ENCODE results near the gene LY6G6D.

The LY6G6D gene

GRCh38 chr6:31715022-31715958 is at the start of gene LY6G6D:
Gene LY6G6D, plus strand, starts transcription at chr6:31715348. Its CDS starts 8 bp downstream, at chr6:31715356.
- H3K4me3 ChIP-seq (ENCODE audit: low read length) = no peak within 1 kb of the TSS
- TF ChIP-seq CTCF (IDR thresholded peaks at IDR 0.05; ENCODE audit: insufficient read depth, low read depth, low read length, missing control alignments) = no peak
- DNase-seq (ENCODE audit: low read depth) = no peak

GRCh38 chr6:31665501-31666336 is 49.4 kb upstream of the LY6G6D start, which contains the start of gene CSNK2B:
Gene CSNK2B, plus strand, starts transcription at chr6:31666080. Its CDS starts 752 bp downstream, at chr6:31666832.
- peak; percentile 7 for TF ChIP-seq CTCF (IDR thresholded peaks at IDR 0.05; ENCODE audit: insufficient read depth, low read depth, low read length, missing control alignments)
- H3K4me3 ChIP-seq (ENCODE audit: low read length) = peak within 1 kb of the TSS; percentile 66
- DNase-seq (ENCODE audit: low read depth) = peak; percentile 99

GRCh38 chr6:31666337-31666965 is 48.7 kb upstream of the LY6G6D start:
- no peak for TF ChIP-seq CTCF (IDR thresholded peaks at IDR 0.05; ENCODE audit: insufficient read depth, low read depth, low read length, missing control alignments)

GRCh38 chr6:31669676-31670075 is 45.5 kb upstream of the LY6G6D start, which contains the start of gene LY6G5B:
Gene LY6G5B, plus strand, starts transcription at chr6:31669976. Its CDS starts 975 bp downstream, at chr6:31670951.
- TF ChIP-seq CTCF (IDR thresholded peaks at IDR 0.05; ENCODE audit: insufficient read depth, low read depth, low read length, missing control alignments) = no peak
- no peak within 1 kb of the TSS for H3K4me3 ChIP-seq (ENCODE audit: low read length)
- no peak for DNase-seq (ENCODE audit: low read depth)

More at GRCh38 chr6:31666337-31666965, 48.7 kb upstream of the LY6G6D start:
- peak overlapping the region; percentile 66 for H3K4me3 ChIP-seq (ENCODE audit: low read length)
- peak; percentile 31 for DNase-seq (ENCODE audit: low read depth)

DNA sequence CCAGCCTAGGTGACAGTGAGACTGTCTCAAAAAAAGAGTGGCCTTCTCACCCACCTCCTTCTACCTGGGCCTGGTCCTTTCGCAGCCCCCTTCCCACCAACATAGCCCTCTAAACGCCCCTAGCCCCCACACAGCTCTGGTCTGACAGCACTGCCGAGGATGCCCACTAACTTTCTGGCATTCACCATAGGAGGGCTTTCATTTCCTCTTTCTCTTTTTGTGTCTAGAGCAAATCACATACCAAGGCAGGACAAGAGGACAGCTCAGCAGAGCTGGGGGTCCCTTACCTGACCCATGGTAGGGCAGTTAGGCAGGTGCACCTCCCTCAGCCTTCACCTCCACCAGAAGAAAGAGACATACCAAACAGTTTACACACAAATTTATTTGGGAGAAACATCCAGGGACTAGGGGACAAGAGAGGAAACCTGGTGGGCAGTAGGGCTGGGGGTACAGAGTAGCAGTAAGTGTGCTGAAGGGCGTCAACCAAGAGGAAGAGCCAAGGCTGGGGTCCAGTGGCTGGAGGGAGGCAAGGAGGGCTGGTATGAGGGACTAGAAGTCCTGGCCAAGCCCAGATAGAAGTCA is 38.7 kb upstream of the LY6G6D start:
- no peak for TF ChIP-seq CTCF (IDR thresholded peaks at IDR 0.05; ENCODE audit: insufficient read depth, low read depth, low read length, missing control alignments)
- DNase-seq (ENCODE audit: low read depth) = no peak
- H3K4me3 ChIP-seq (ENCODE audit: low read length) = no peak overlapping the region

- DNase-seq (ENCODE audit: low read depth) = peak; percentile 38
- TF ChIP-seq CTCF (IDR thresholded peaks at IDR 0.05; ENCODE audit: insufficient read depth, low read depth, low read length, missing control alignments) = no peak
- no peak overlapping the region for H3K4me3 ChIP-seq (ENCODE audit: low read length)
Observed at GRCh38 chr6:31676904-31677303, 38.2 kb upstream of the LY6G6D start.
